Mucosa of descending colon (tissue), 3 donors: ENCODE data around the gene SHB. TPM values are rescaled to one million over a fixed set of nuclear protein-coding genes. Genes with fewer than 3 reads are reported as not detected.
A peak's percentile ranks its signal among the peaks of the same experiment; 100 is the strongest.

Source experiments
- ATAC-seq: fragments of 200-7000 bp; cut with Tn5 transposase; one replicate; pipeline ENCODE4 v1.9.1; 2020; ENCODE audit warnings: mild to moderate bottlenecking, moderate library complexity
- DNase-seq, 3 donors: peaks; one replicate each; pipeline ENCODE4 v3.0.0-alpha.2; 2020
- H3K36me3 ChIP-seq: fragments of 200-600 bp; one replicate; pipeline ENCODE4 v1.8.0; 2021; ENCODE audit warnings: low read depth, mild to moderate bottlenecking
- H3K4me1 ChIP-seq: fragments of 200-600 bp; one replicate; pipeline ENCODE4 v1.8.0; 2021; ENCODE audit warnings: low read depth, mild to moderate bottlenecking
- H3K4me3 ChIP-seq: fragments of 200-600 bp; one replicate; pipeline ENCODE4 v1.8.0; 2021; ENCODE audit warnings: mild to moderate bottlenecking
- H3K9me3 ChIP-seq: fragments of 200-600 bp; one replicate; pipeline ENCODE4 v1.8.0; 2021; ENCODE audit warnings: mild to moderate bottlenecking
- intact Hi-C, 2 donors: fragments of 100-400 bp; cut with DNase I in 1 of 2; cut with micrococcal nuclease in 1 of 2; formaldehyde crosslinking; loops; one replicate each; pipeline versions ENCODE4 v1.11.0 to v1.11.1; 2022; cut with DNase I, micrococcal nuclease
- total RNA-seq, 3 donors: library from RNA; stranded (reverse); fragmentation: NEBNext Ultra II Directional in 2 of 3; extraction: Animal tissue kit (Norgen Biotek cat#: 25700) in 2 of 3; gene quantifications; one replicate each; pipeline versions ENCODE4 v1.2.1 to v1.2.4, GENCODE V29; 2021 to 2023
- TF ChIP-seq, protein P1 (sequence below): fragments of 200-600 bp; IDR thresholded peaks from one replicate; pipeline ENCODE4 v1.8.0; 2022; ENCODE audit warnings: antibody characterized with exemption, mild to moderate bottlenecking
- donor health status: DM: no; HTN: no; CAD: no; lungs with moderate emphysema.
- donor health status: DM: no; HTN: no; CAD: no.
- donor health status: DM: no; HTN: yes; CAD: no.

Gene SHB
- total RNA-seq, 3 donors from 2014 or later = 20.3 to 23.9 (median 20.6) TPM

DNA sequence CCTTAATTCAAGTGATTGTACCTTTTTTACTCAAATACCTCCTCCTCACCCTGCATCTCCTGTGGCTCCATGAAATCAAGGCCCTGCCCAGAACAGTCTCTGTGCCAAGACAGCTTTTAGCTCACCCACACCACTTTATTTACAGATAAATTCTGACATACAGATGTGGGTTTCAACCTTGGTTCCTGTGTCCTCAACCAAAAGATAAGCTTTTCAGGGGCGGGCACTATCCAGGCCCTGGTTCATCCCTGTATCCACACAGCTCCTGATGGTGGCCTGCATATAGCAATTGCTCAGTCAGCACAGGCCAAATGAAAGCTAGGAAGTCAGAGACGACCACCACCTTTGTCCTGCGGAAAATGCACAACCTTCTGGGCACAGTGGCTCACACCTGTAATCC is 8.3 kb downstream of the SHB start:
- Histone ChIP-seq H3K36me3 (no peaks in the 10 kb centered on the region), H3K4me3 (no peak overlapping the region)

DNA sequence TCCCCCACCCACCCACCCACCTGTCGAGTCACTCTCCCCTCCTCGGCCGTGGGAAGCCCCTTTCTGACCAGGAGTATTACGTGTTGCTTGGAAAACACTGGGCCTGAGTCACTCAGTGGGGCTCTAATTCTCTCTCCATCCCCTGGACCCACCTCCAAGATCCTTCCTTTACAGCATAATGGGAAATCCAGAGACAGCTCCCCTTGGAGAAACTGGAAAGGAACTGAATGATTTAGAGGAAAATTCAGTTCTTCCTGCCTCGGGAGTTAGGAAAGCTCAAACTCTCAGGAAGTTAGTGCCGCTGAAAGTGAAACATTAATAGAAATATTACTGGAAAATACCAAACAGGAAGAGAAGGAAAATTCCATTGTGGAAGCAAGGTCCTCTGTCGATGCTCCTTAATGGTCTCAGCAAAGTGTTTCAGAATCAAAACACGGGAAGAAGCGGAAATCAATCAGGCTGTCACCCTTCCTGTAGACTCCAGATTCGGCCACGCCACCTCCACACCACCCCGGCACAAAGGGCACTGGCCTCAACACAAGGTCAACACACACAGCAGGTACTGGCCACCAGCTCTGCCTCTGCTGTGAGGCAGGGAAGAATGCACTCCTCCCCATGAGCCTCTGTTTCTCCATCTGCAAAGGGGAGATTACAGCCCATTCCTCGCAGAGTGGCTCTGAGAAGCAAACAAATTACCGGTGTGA is 9.6 kb downstream of the SHB start:
- peaks cover 13% of the 10 kb centered on the region for H3K4me1 ChIP-seq
- no peak for ATAC-seq
- TF ChIP-seq, protein P1, sequence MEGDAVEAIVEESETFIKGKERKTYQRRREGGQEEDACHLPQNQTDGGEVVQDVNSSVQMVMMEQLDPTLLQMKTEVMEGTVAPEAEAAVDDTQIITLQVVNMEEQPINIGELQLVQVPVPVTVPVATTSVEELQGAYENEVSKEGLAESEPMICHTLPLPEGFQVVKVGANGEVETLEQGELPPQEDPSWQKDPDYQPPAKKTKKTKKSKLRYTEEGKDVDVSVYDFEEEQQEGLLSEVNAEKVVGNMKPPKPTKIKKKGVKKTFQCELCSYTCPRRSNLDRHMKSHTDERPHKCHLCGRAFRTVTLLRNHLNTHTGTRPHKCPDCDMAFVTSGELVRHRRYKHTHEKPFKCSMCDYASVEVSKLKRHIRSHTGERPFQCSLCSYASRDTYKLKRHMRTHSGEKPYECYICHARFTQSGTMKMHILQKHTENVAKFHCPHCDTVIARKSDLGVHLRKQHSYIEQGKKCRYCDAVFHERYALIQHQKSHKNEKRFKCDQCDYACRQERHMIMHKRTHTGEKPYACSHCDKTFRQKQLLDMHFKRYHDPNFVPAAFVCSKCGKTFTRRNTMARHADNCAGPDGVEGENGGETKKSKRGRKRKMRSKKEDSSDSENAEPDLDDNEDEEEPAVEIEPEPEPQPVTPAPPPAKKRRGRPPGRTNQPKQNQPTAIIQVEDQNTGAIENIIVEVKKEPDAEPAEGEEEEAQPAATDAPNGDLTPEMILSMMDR = no peak
- no peak overlapping the region for H3K4me3 ChIP-seq
- intact Hi-C loops = no loop called here
- no peak for DNase-seq
- no peaks in the 10 kb centered on the region for H3K9me3 ChIP-seq
- no peaks in the 10 kb centered on the region for H3K36me3 ChIP-seq

More for the DNA sequence above, 8.3 kb downstream of the SHB start:
- no peak for ATAC-seq
- TF ChIP-seq, protein P1 = no peak
- no peaks in the 10 kb centered on the region for H3K9me3 ChIP-seq
- no peak for DNase-seq
- intact Hi-C loops = loop anchor here in 1 of 2 donors (10.0 kb wide), 1 partner anchor 136 kb away; no protein-coding TSS in a partner anchor
- H3K4me1 ChIP-seq = peaks cover 17% of the 10 kb centered on the region

DNA sequence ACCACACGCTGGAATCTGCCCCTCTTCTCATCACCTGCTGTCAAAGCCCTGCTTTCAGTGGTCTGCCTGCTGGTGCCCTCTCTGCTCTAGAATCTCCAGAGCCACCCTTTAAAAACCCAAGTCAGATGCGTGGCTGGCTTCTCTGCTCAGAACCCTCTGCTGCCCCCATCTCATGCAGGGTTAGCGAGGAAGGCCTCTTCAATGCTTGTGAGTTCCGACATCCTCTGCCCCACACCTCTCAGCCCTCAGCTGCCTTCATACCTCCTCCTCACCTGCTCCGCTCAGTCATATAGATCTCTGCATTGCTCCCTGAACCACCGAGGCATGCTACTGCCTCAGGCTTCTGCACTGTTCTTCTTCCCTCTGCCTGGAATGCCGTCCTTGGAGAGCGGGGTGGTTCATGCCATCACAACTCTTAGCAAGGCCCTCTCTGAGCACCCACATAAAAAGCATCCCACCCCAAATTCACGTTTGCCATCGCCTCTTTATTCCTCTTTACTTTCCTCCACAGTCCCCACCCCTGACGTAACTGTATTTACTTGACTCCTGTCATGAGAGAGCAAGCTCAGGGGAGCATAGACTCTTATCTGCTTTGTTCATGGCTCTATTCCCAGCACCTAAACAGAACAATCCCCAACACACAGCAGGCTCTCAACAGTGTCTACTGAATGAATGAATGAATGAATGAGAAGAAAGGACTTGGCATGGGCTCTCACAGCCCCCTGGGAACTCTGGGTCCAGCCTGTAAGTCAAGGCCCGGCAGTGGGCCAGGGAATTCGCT is 10.4 kb downstream of the SHB start:
- ATAC-seq = no peak
- peaks cover 13% of the 10 kb centered on the region for H3K4me1 ChIP-seq
- H3K4me3 ChIP-seq = no peak overlapping the region
- no peak for DNase-seq
- no peaks in the 10 kb centered on the region for H3K9me3 ChIP-seq
- intact Hi-C loops = no loop called here
- H3K36me3 ChIP-seq = no peaks in the 10 kb centered on the region
- TF ChIP-seq, protein P1 = no peak

DNA sequence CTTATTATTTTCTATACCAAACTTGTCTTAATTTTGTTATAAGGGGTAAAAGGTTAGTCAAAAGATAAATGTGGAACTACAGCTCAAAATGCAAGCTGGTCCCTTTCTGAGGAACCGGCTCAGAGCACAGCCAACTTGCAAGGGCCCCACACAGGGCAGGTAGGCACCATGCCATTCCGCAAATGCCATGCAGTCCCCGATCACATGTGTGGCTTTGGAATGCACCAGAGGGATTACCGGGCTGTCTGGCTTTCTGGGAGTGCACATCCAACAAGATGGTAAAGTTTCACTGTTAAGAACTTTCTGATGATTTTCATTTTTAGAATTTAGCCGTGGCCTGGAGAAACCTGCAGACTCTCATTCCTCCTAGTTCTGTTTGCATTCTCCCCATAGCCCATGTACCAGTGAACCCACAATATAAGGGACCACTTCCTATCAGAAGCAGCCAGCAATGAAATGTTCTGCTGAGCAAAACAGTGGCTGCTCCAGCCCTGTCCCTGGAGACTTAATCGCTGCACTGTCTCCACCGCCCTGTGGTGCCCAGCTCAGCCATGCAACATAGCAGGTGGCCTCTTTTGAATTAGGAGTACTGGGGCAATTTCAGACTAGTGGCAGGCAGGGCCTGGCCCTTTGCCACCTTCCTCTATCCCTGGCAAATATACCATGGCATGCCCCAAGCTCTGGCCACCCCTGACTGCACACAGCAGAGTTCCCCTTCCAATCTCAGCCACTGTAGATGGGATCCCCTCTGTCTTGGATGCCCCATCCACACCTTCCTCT is 11.4 kb downstream of the SHB start:
- peaks cover 9% of the 10 kb centered on the region for H3K4me1 ChIP-seq
- intact Hi-C loops = no loop called here
- H3K9me3 ChIP-seq = no peaks in the 10 kb centered on the region
- H3K36me3 ChIP-seq = no peaks in the 10 kb centered on the region
- ATAC-seq (peak; percentile 37), DNase-seq (no peak)
- no peak overlapping the region for H3K4me3 ChIP-seq
- TF ChIP-seq, protein P1 = no peak

DNA sequence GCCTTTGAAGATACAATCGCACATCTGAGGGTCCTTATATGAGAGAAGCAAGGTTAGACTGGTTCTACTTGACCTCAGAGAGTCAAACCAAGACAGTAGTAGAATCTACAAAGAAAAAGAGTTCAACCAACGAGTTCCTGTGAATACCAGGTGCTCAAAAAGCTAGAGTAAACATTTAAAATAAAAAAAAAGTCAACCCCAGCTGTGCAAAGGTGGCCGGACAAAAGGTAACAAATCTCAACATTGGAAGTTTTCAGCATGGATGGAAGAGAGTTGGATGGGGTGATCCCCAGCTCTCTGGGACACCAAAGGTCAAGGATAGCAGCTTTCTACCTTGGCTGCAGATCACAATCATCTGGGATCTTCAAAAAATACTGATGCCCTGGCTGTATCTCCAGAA is 14.4 kb downstream of the SHB start:
- no peak for DNase-seq

More for the DNA sequence above, 14.4 kb downstream of the SHB start:
- no peaks in the 10 kb centered on the region for H3K9me3 ChIP-seq
- H3K4me3 ChIP-seq = no peak overlapping the region
- intact Hi-C loops = no loop called here
- H3K4me1 ChIP-seq = no peaks in the 10 kb centered on the region
- ATAC-seq = no peak
- TF ChIP-seq, protein P1 = no peak
- H3K36me3 ChIP-seq = no peaks in the 10 kb centered on the region
